GM10248 (cell line): ENCODE measurements around the gene BAIAP2L2.

Experiments used
- CTCF ChIA-PET: fragments of 300-600 bp; sonication (Branson Sonifier 250); formaldehyde crosslinking; extraction: SDS; loops from one replicate; lab custom pipeline; 2021; ENCODE audit warnings: antibody characterized with exemption; lab: Yijun Ruan, JAX
- POLR2A ChIA-PET: fragments of 350-650 bp; sonication (Branson Sonifier 250); formaldehyde crosslinking; extraction: SDS; loops from one replicate; lab custom pipeline; 2020; ENCODE audit warnings: antibody characterized with exemption; lab: Yijun Ruan, JAX
- DNase-seq: peaks from one replicate; pipeline ENCODE4 v3.0.0; 2012; ENCODE audit errors: extremely low spot score
- CTCF ChIP-seq: IDR thresholded peaks from 2 replicates; pipeline ENCODE4 v1.5.1; 2012; ENCODE audit warnings: mild to moderate bottlenecking, low read depth; ENCODE audit errors: extremely low read depth, missing control alignments, control extremely low read depth

Gene BAIAP2L2

GRCh38 chr22:38108561-38109319 is 1.7 kb downstream of the BAIAP2L2 start:
- no peak for TF ChIP-seq CTCF
- DNase-seq = no peak
- POLR2A ChIA-PET = no interaction called here
- CTCF ChIA-PET = no interaction called here

GRCh38 chr22:38107692-38108515 is 2.6 kb downstream of the BAIAP2L2 start:
- no peak for DNase-seq
- ChIA-PET CTCF (interaction anchor here (1.4 to 1.8 kb wide), 2 partner anchors 8 to 10 kb away, joined by 3 to 6 read pairs; no protein-coding TSS in a partner anchor), POLR2A (interaction anchor here (0.5 kb wide), 1 partner anchor 74 kb away, joined by 3 read pairs; no protein-coding TSS in a partner anchor)
- no peak for TF ChIP-seq CTCF

- CTCF ChIA-PET = interaction anchor here (1.1 to 1.8 kb wide), 4 partner anchors 9 to 55 kb away, joined by 3 to 6 read pairs (median 4); no protein-coding TSS in a partner anchor
- no peak for TF ChIP-seq CTCF
- POLR2A ChIA-PET = interaction anchor here (0.6 kb wide), 1 partner anchor 40 kb away, joined by 4 read pairs; no protein-coding TSS in a partner anchor
- DNase-seq = no peak
Measured at GRCh38 chr22:38106814-38107578, 3.5 kb downstream of the BAIAP2L2 start.

GRCh38 chr22:38104084-38104483 is 6.4 kb downstream of the BAIAP2L2 start:
- TF ChIP-seq CTCF = no peak
- POLR2A ChIA-PET = no interaction called here
- no peak for DNase-seq

GRCh38 chr22:38103641-38104040 is 6.8 kb downstream of the BAIAP2L2 start:
- CTCF ChIA-PET = interaction anchor here (1.1 kb wide), 1 partner anchor 12 kb away, joined by 3 read pairs; no protein-coding TSS in a partner anchor

More at GRCh38 chr22:38104084-38104483, 6.4 kb downstream of the BAIAP2L2 start:
- CTCF ChIA-PET = interaction anchor here (1.1 kb wide), 1 partner anchor 12 kb away, joined by 3 read pairs; no protein-coding TSS in a partner anchor

More at GRCh38 chr22:38103641-38104040, 6.8 kb downstream of the BAIAP2L2 start:
- no peak for DNase-seq
- POLR2A ChIA-PET = no interaction called here
- TF ChIP-seq CTCF = no peak
